Ishikawa (cell line): ENCODE data around the gene CEP120.

Source experiments
- CEBPB ChIP-seq: IDR thresholded peaks from 2 replicates; pipeline ENCODE4 v1.6.1; 2012
- CREB1 ChIP-seq: IDR thresholded peaks from 2 replicates; pipeline ENCODE4 v1.6.1; 2012; ENCODE audit warnings: low read depth
- EGR1 ChIP-seq: IDR thresholded peaks from 2 replicates; pipeline ENCODE4 v1.6.1; 2012
- EP300 ChIP-seq: IDR thresholded peaks from 2 replicates; pipeline ENCODE4 v1.6.1; 2012; ENCODE audit warnings: borderline replicate concordance
- FOXM1 ChIP-seq: IDR thresholded peaks from 2 replicates; pipeline ENCODE4 v1.6.1; 2012; ENCODE audit warnings: low read depth, borderline replicate concordance
- NFIC ChIP-seq: IDR thresholded peaks from 2 replicates; pipeline ENCODE4 v1.6.1; 2012
- RAD21 ChIP-seq: IDR thresholded peaks from 2 replicates; pipeline ENCODE4 v1.6.1; 2012; ENCODE audit warnings: low read depth
- REST ChIP-seq: IDR thresholded peaks from 2 replicates; pipeline ENCODE4 v1.6.1; 2012; ENCODE audit warnings: low read depth, mild to moderate bottlenecking
- TAF1 ChIP-seq: IDR thresholded peaks from 2 replicates; pipeline ENCODE4 v1.6.1; 2012; ENCODE audit warnings: low read depth, mild to moderate bottlenecking
- TCF12 ChIP-seq: IDR thresholded peaks from 2 replicates; pipeline ENCODE4 v1.6.1; 2012; ENCODE audit warnings: low read depth
- TEAD4 ChIP-seq: IDR thresholded peaks from 2 replicates; pipeline ENCODE4 v1.6.1; 2012
- YY1 ChIP-seq: IDR thresholded peaks from 2 replicates; pipeline ENCODE4 v1.6.1; 2012; ENCODE audit warnings: low read depth
- ZBTB7A ChIP-seq: IDR thresholded peaks from 2 replicates; pipeline ENCODE4 v1.6.1; 2012; ENCODE audit warnings: low read depth
- TF ChIP-seq, protein P1 (sequence below): IDR thresholded peaks from 2 replicates; pipeline ENCODE4 v1.6.1; 2012

DNA sequence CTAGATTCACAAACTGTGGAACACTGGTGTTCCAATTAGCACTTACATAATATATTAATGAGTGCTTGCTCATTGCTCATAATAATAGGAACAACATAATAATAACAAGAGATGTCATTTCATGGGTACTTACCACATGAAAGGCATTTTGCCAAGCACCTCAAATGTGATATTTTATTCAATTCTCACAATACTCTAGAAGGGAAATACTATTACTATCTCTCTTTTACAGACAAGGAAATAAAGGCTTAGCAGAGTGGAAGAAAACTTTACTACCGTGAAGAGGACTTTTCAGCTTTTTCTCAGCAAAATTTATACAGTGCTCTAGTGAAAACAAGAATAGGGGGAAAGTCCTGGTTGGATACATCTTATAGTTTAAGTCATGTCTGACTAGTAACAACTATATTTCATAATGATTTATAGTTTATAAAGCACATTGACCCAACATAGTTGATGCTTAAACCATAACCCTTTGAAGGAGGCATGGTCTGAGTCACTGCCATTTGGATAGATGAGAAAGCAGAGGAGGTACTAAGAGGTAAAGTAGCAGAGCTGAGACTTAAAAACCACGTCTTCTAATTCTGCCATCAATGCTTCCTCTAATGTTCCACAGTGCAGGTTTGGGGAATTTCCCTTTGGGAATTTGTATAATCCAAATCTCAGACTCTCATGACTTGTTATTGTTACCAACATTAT is 124.7 kb downstream of the CEP120 start:
- TF ChIP-seq TAF1 = no peak
- TF ChIP-seq EP300 = no peak
- no peak for TF ChIP-seq CREB1
- no peak for TF ChIP-seq RAD21
- no peak for TF ChIP-seq CEBPB
- no peak for TF ChIP-seq EGR1
- TF ChIP-seq ZBTB7A = no peak
- TF ChIP-seq, protein P1, sequence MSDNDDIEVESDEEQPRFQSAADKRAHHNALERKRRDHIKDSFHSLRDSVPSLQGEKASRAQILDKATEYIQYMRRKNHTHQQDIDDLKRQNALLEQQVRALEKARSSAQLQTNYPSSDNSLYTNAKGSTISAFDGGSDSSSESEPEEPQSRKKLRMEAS = no peak
- no peak for TF ChIP-seq YY1
- TF ChIP-seq TCF12 = no peak
- TF ChIP-seq FOXM1 = no peak
- TF ChIP-seq REST = no peak
- no peak for TF ChIP-seq NFIC
- TF ChIP-seq TEAD4 = no peak
